ENCODE results near the gene KSR1. TPM values are rescaled to one million over a fixed set of nuclear protein-coding genes. Genes with fewer than 3 reads are reported as not detected.

The KSR1 gene
- total and polyA plus RNA-seq, 2 of the 8 experiments (the other 6 are each of a cell fraction or from before 2014, with no cell fraction given), result 14.1 to 34.7 TPM

DNA sequence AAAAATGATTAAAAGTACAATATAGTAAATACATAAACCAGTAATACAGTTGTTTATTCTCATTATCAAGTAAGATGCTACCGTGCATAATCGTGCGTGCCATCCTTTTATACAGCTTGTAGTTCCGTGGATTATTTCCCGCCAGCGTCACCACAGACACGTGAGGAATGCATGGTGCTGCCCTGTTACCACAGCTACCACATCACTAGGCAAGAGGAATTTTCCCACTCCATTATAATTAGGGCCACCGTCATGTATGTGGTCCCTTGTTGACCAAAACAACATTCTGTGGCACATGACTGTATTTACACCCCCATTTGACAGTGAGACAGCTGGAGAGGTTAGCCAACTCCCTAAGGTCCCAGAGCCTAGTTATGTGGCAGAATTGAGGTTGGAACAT, 144.2 kb downstream of the KSR1 start:
- Histone ChIP-seq H2AK5ac (ENCODE audit: low read depth, low read length) (no peak overlapping the region), H3K36me3 (ENCODE audit: control insufficient read depth in 2 of 4, insufficient read depth in 4 of 4, low read length in 3 of 4) (peaks cover 0 to 3% (median 1%) of the 10 kb centered on the region in 4 experiments; a peak in 3 of 8 replicates), H2BK20ac (ENCODE audit: low read length) (no peak overlapping the region), H2BK120ac (replicated peaks; ENCODE audit: low read depth, low read length) (no peak overlapping the region), H3K23me2 (ENCODE audit: low read depth, low read length) (no peaks in the 10 kb centered on the region), H3K4ac (replicated peaks; ENCODE audit: insufficient read length, low read depth, low read length) (no peak overlapping the region), H3K4me3 (ENCODE audit: extremely low read depth in 1 of 4, insufficient read depth in 2 of 4, low read depth in 3 of 4, low read length in 4 of 4) (no peak overlapping the region), H3K4me2 (ENCODE audit: insufficient read depth in 1 of 2, low read depth in 2 of 2, low read length in 2 of 2) (no peak overlapping the region), H2AFZ (ENCODE audit: low read length) (no peak overlapping the region), H3K79me1 (ENCODE audit: low read depth, low read length) (no peaks in the 10 kb centered on the region), H3K14ac (ENCODE audit: insufficient read length) (no peak overlapping the region), H3K27ac (ENCODE audit: low read depth, low read length) (no peak overlapping the region), H3K18ac (ENCODE audit: extremely low read depth, low read length) (no peak overlapping the region), H2BK12ac (ENCODE audit: low read depth, low read length) (no peak overlapping the region), H3K9ac (replicated peaks in 1 of 4; ENCODE audit: extremely low read depth in 1 of 4, low read depth in 3 of 4, low read length in 3 of 4) (no peak overlapping the region), H3K4me1 (replicated peaks in 1 of 4; ENCODE audit: control insufficient read depth in 3 of 4, insufficient read depth in 4 of 4, low read length in 3 of 4) (no peaks in the 10 kb centered on the region; a peak in 1 of 7 replicates), H2BK5ac (ENCODE audit: low read depth, low read length) (no peak overlapping the region), H3K23ac (ENCODE audit: insufficient read length) (no peak overlapping the region), H2BK15ac (ENCODE audit: low read length) (no peak overlapping the region), H4K91ac (replicated peaks; ENCODE audit: insufficient read length, low read length) (no peak overlapping the region), H4K5ac (ENCODE audit: insufficient read length, low read depth, low read length) (no peak overlapping the region), H4K8ac (ENCODE audit: extremely low read depth, insufficient read depth, low read length) (no peak overlapping the region), H3K27me3 (replicated peaks in 1 of 4; ENCODE audit: control insufficient read depth in 3 of 4, extremely low read depth in 1 of 4, insufficient read depth in 3 of 4, low read length in 3 of 4) (no peaks in the 10 kb centered on the region), H3K9me3 (ENCODE audit: insufficient read depth in 2 of 2, low read depth in 1 of 2, low read length in 1 of 2) (no peaks in the 10 kb centered on the region), H3K56ac (replicated peaks; ENCODE audit: insufficient read length, low read depth, low read length) (no peak overlapping the region), H4K20me1 (replicated peaks in 1 of 2; ENCODE audit: control insufficient read depth in 1 of 2, insufficient read depth in 2 of 2, low read length in 2 of 2) (peaks cover 0 to 3% of the 10 kb centered on the region in 2 experiments), H3K79me2 (ENCODE audit: control insufficient read depth in 1 of 2, insufficient read depth in 2 of 2, low read length in 2 of 2) (no peaks in the 10 kb centered on the region)
- no peak for TF ChIP-seq RXRA (IDR thresholded peaks at IDR 0.05; ENCODE audit: insufficient read depth, low read depth, low read length)
- no peak for TF ChIP-seq CTBP2 (IDR thresholded peaks at IDR 0.05; ENCODE audit: borderline replicate concordance, insufficient read depth, insufficient read length, low read length)
- TF ChIP-seq, protein P1, sequence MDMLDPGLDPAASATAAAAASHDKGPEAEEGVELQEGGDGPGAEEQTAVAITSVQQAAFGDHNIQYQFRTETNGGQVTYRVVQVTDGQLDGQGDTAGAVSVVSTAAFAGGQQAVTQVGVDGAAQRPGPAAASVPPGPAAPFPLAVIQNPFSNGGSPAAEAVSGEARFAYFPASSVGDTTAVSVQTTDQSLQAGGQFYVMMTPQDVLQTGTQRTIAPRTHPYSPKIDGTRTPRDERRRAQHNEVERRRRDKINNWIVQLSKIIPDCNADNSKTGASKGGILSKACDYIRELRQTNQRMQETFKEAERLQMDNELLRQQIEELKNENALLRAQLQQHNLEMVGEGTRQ (IDR thresholded peaks at IDR 0.05; ENCODE audit: low read length), result no peak
- TF ChIP-seq SUZ12 (IDR thresholded peaks at IDR 0.05; ENCODE audit: low read length), result no peak
- TF ChIP-seq MAFK (IDR thresholded peaks at IDR 0.05; ENCODE audit: low read depth, low read length), result no peak
- FAIRE-seq, result no peak
- DNase-seq (ENCODE audit: low read depth in 1 of 2, low spot score in 2 of 2), result no peak
- WGBS, 2 experiments (ENCODE audit: extremely low coverage in 1 of 2, insufficient coverage in 1 of 2, insufficient read length in 1 of 2, insufficient replicate concordance in 2 of 2, low coverage in 1 of 2, low lambda C conversion rate in 2 of 2, missing lambda C conversion rate in 1 of 2), result 96% methylated on average over 8 of the region's 8 CpGs; no CpG with 5 or more reads in 1 of the 2 experiments
- ChIA-PET POLR2A (ENCODE audit: partially characterized antibody) (interaction anchor here (1.1 kb wide), 1 partner anchor 69 kb away, joined by 3 read pairs; no protein-coding TSS in a partner anchor), CTCF (ENCODE audit: partially characterized antibody) (interaction anchor here (0.6 to 13.1 kb wide), 47 partner anchors 9 to 364 kb away, joined by 3 to 305 read pairs (median 5); partner anchors contain the start of gene KSR1)

Data from H1 (cell line).